Mesendoderm (in vitro differentiated cells): ENCODE data around the gene RBMXL3. TPM values are rescaled to one million over a fixed set of nuclear protein-coding genes. Genes with fewer than 3 reads are reported as not detected.

Experiments used
- DNase-seq: peaks from one replicate; pipeline ENCODE4 v3.0.0; 2013
- H2AK5ac ChIP-seq: 2 replicates; pipeline ENCODE4 v1.6.1; 2013; ENCODE audit warnings: low read length, inconsistent platforms
- H2BK120ac ChIP-seq: 2 replicates; pipeline ENCODE4 v1.6.1; 2013; ENCODE audit warnings: low read depth, mild to moderate bottlenecking, low read length, moderate library complexity, mixed read lengths
- H2BK15ac ChIP-seq: replicated peaks from 2 replicates; pipeline ENCODE4 v1.6.1; 2013; ENCODE audit warnings: low read depth, mild to moderate bottlenecking, moderate library complexity
- H2BK5ac ChIP-seq: 2 replicates; pipeline ENCODE4 v1.6.1; 2013; ENCODE audit warnings: low read length, inconsistent platforms
- H3K18ac ChIP-seq: 2 replicates; pipeline ENCODE4 v1.6.1; 2013; ENCODE audit warnings: mild to moderate bottlenecking, low read length, mixed read lengths
- H3K23ac ChIP-seq: one replicate; pipeline ENCODE4 v1.6.1; 2013; ENCODE audit warnings: low read length
- H3K27ac ChIP-seq: 2 replicates; pipeline ENCODE4 v1.5.1; 2013; ENCODE audit warnings: low read depth, mild to moderate bottlenecking, inconsistent platforms, low read length, moderate library complexity
- H3K27me3 ChIP-seq: 2 replicates; pipeline ENCODE4 v1.6.1; 2013; ENCODE audit warnings: low read length, control low read depth, mild to moderate bottlenecking, inconsistent platforms; ENCODE audit not compliant: insufficient read depth, poor library complexity
- H3K36me3 ChIP-seq: 2 replicates; pipeline ENCODE4 v1.6.1; 2013; ENCODE audit warnings: low read length, inconsistent platforms; ENCODE audit not compliant: control insufficient read depth, insufficient read depth
- H3K4ac ChIP-seq: one replicate; pipeline ENCODE4 v1.6.1; 2013; ENCODE audit warnings: low read depth, mild to moderate bottlenecking, low read length, moderate library complexity
- H3K4me1 ChIP-seq: 2 replicates; pipeline ENCODE4 v1.6.1; 2013; ENCODE audit warnings: low read depth, low read length, inconsistent platforms; ENCODE audit not compliant: control insufficient read depth
- H3K4me2 ChIP-seq: 2 replicates; pipeline ENCODE4 v1.6.1; 2013; ENCODE audit warnings: low read length
- H3K4me3 ChIP-seq: 2 replicates; pipeline ENCODE4 v1.5.1; 2013; ENCODE audit warnings: mild to moderate bottlenecking, low read length
- H3K56ac ChIP-seq: one replicate; pipeline ENCODE4 v1.6.1; 2013; ENCODE audit warnings: low read length
- H3K79me1 ChIP-seq: 2 replicates; pipeline ENCODE4 v1.6.1; 2013; ENCODE audit warnings: low read length, inconsistent platforms
- H3K79me2 ChIP-seq: 2 replicates; pipeline ENCODE4 v1.6.1; 2013; ENCODE audit warnings: mild to moderate bottlenecking, low read length; ENCODE audit not compliant: control insufficient read depth, insufficient read depth
- H3K9ac ChIP-seq: 2 replicates; pipeline ENCODE4 v1.6.1; 2013; ENCODE audit warnings: low read length, inconsistent platforms
- H4K5ac ChIP-seq: one replicate; pipeline ENCODE4 v1.6.1; 2013; ENCODE audit warnings: low read length
- H4K8ac ChIP-seq: one replicate; pipeline ENCODE4 v1.6.1; 2013; ENCODE audit warnings: low read depth, mild to moderate bottlenecking, control low read depth, low read length, moderate library complexity
- WGBS: extraction: QIAGEN DNeasy Blood & Tissue Kit; methylation state at CpG from one replicate; pipeline ENCODE4 v1.1.7; 2013; ENCODE audit warnings: low lambda C conversion rate, missing lambda C conversion rate; ENCODE audit not compliant: insufficient coverage; ENCODE audit errors: extremely low coverage; 5-methylcytosine and 5-hydroxymethylcytosine counted together
- polyA plus RNA-seq, 2 experiments: library from polyadenylated mRNA; stranded (reverse); fragments of 200-250 nt; gene quantifications; one replicate each; pipeline ENCODE4 v1.2.3, GENCODE V29; 2013

Gene RBMXL3
- polyA plus RNA-seq (2013, experiment 1 of 2): not detected
- not detected for polyA plus RNA-seq (2013, experiment 2 of 2)

DNA sequence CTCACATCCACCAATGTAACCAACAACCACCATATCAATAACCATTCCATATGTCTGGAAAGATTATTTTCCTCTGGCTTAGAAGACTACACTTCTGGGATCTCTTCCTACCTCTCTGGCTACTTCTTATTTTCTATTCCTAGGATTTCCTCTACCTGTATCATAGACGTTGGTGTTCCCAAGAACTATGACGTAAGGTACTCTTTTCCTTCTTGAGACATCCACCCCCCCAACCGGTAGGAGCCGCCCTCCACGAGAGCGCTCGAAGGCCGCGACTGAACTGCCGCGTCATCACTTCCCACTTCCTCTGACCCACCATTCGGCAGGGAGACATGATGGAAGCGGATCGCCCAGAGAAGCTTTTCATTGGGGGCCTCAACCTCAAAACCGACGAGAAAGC lies at the start of gene RBMXL3:
RBMXL3 (plus strand) TSS at position 301 of the 400 bp plus-strand sequence; CDS start at position 333, 32 bp downstream.
- Histone ChIP-seq H3K36me3 (no peaks in the 10 kb centered on the region), H2BK120ac (no peak within 1 kb of the TSS), H3K79me1 (no peaks in the 10 kb centered on the region), H4K8ac (no peak within 1 kb of the TSS), H3K56ac (no peak within 1 kb of the TSS), H3K27ac (no peak within 1 kb of the TSS), H2AK5ac (no peak within 1 kb of the TSS), H2BK5ac (no peak within 1 kb of the TSS), H3K9ac (no peak within 1 kb of the TSS), H3K4me3 (no peak within 1 kb of the TSS), H4K5ac (no peak within 1 kb of the TSS), H3K4ac (no peak within 1 kb of the TSS), H2BK15ac (no peak within 1 kb of the TSS), H3K18ac (no peak within 1 kb of the TSS), H3K23ac (no peak within 1 kb of the TSS), H3K4me1 (no peaks in the 10 kb centered on the region), H3K27me3 (no peaks in the 10 kb centered on the region), H3K79me2 (no peaks in the 10 kb centered on the region), H3K4me2 (no peak within 1 kb of the TSS)
- WGBS: no CpG with 5 or more reads among the region's 16 CpGs
- DNase-seq: no peak

GRCh38 chrX:115142057-115142456 lies 47.2 kb upstream of the RBMXL3 start:
- no peak overlapping the region for H3K56ac ChIP-seq
- no peak overlapping the region for H2AK5ac ChIP-seq
- no peak overlapping the region for H3K23ac ChIP-seq
- no peak overlapping the region for H4K8ac ChIP-seq
- no peak overlapping the region for H3K27ac ChIP-seq
- H3K79me2 ChIP-seq: no peaks in the 10 kb centered on the region
- DNase-seq: no peak
- no peak overlapping the region for H4K5ac ChIP-seq
- no peaks in the 10 kb centered on the region for H3K4me1 ChIP-seq
- no peak overlapping the region for H3K4ac ChIP-seq
- H3K4me3 ChIP-seq: no peak overlapping the region
- no peak overlapping the region for H2BK5ac ChIP-seq
- no peaks in the 10 kb centered on the region for H3K27me3 ChIP-seq
- no peak overlapping the region for H3K9ac ChIP-seq
- no peaks in the 10 kb centered on the region for H3K79me1 ChIP-seq
- no peak overlapping the region for H2BK15ac ChIP-seq
- no peak overlapping the region for H3K4me2 ChIP-seq
- no peaks in the 10 kb centered on the region for H3K36me3 ChIP-seq
- H2BK120ac ChIP-seq: no peak overlapping the region
- no peak overlapping the region for H3K18ac ChIP-seq

GRCh38 chrX:115147220-115147619 lies 42.0 kb upstream of the RBMXL3 start:
- no peaks in the 10 kb centered on the region for H3K79me1 ChIP-seq
- no peak overlapping the region for H4K8ac ChIP-seq
- no peaks in the 10 kb centered on the region for H3K36me3 ChIP-seq
- H3K56ac ChIP-seq: no peak overlapping the region
- H2BK120ac ChIP-seq: no peak overlapping the region
- H3K18ac ChIP-seq: no peak overlapping the region
- no peak overlapping the region for H3K4ac ChIP-seq
- no CpG with 5 or more reads among the region's 1 CpG for WGBS
- no peak overlapping the region for H2BK5ac ChIP-seq
- H2BK15ac ChIP-seq: no peak overlapping the region
- H3K4me2 ChIP-seq: no peak overlapping the region
- H3K79me2 ChIP-seq: no peaks in the 10 kb centered on the region
- H3K4me3 ChIP-seq: no peak overlapping the region
- no peak overlapping the region for H2AK5ac ChIP-seq
- H3K27ac ChIP-seq: no peak overlapping the region
- H3K9ac ChIP-seq: no peak overlapping the region
- no peaks in the 10 kb centered on the region for H3K27me3 ChIP-seq
- H4K5ac ChIP-seq: no peak overlapping the region
- no peaks in the 10 kb centered on the region for H3K4me1 ChIP-seq
- no peak overlapping the region for H3K23ac ChIP-seq
- DNase-seq: peak; percentile 4

- H3K56ac ChIP-seq: no peak overlapping the region
- no peak overlapping the region for H4K5ac ChIP-seq
- H3K23ac ChIP-seq: no peak overlapping the region
- H2BK5ac ChIP-seq: no peak overlapping the region
- no peak overlapping the region for H3K9ac ChIP-seq
- no peak overlapping the region for H2BK15ac ChIP-seq
- no peak overlapping the region for H3K27ac ChIP-seq
- H3K18ac ChIP-seq: no peak overlapping the region
- H4K8ac ChIP-seq: no peak overlapping the region
- H3K79me2 ChIP-seq: no peaks in the 10 kb centered on the region
- no CpG with 5 or more reads among the region's 9 CpGs for WGBS
- no peaks in the 10 kb centered on the region for H3K27me3 ChIP-seq
- no peak overlapping the region for H3K4me2 ChIP-seq
- no peaks in the 10 kb centered on the region for H3K79me1 ChIP-seq
- no peaks in the 10 kb centered on the region for H3K36me3 ChIP-seq
- no peak overlapping the region for H3K4ac ChIP-seq
- no peak overlapping the region for H2BK120ac ChIP-seq
- no peak overlapping the region for H2AK5ac ChIP-seq
- DNase-seq: peak; percentile 71
- H3K4me3 ChIP-seq: no peak overlapping the region
- H3K4me1 ChIP-seq: no peaks in the 10 kb centered on the region
Measured at GRCh38 chrX:115173181-115173580, 16.0 kb upstream of the RBMXL3 start.

- Histone ChIP-seq H3K4me3 (no peak overlapping the region), H3K27me3 (no peaks in the 10 kb centered on the region), H3K27ac (no peak overlapping the region), H2AK5ac (no peak overlapping the region), H3K4ac (no peak overlapping the region), H3K18ac (no peak overlapping the region), H3K79me2 (no peaks in the 10 kb centered on the region), H3K56ac (no peak overlapping the region), H3K23ac (no peak overlapping the region), H2BK5ac (no peak overlapping the region), H3K4me2 (no peak overlapping the region), H4K8ac (no peak overlapping the region), H3K79me1 (no peaks in the 10 kb centered on the region), H3K9ac (no peak overlapping the region), H3K36me3 (no peaks in the 10 kb centered on the region), H2BK120ac (no peak overlapping the region), H2BK15ac (no peak overlapping the region), H3K4me1 (no peaks in the 10 kb centered on the region), H4K5ac (no peak overlapping the region)
- WGBS: no CpG with 5 or more reads among the region's 3 CpGs
- DNase-seq: peak; percentile 28
Measured at GRCh38 chrX:115174548-115174947, 14.7 kb upstream of the RBMXL3 start.

GRCh38 chrX:115177932-115178331 lies 11.3 kb upstream of the RBMXL3 start:
- no peak overlapping the region for H3K4ac ChIP-seq
- no peaks in the 10 kb centered on the region for H3K79me1 ChIP-seq
- H3K27me3 ChIP-seq: no peaks in the 10 kb centered on the region
- no peak overlapping the region for H2AK5ac ChIP-seq
- H3K56ac ChIP-seq: no peak overlapping the region
- no peak overlapping the region for H3K27ac ChIP-seq
- no peak overlapping the region for H2BK15ac ChIP-seq
- WGBS: no CpG with 5 or more reads among the region's 4 CpGs
- DNase-seq: peak; percentile 11
- no peak overlapping the region for H3K4me3 ChIP-seq
- no peak overlapping the region for H2BK5ac ChIP-seq
- H3K4me2 ChIP-seq: no peak overlapping the region
- no peak overlapping the region for H4K8ac ChIP-seq
- H3K4me1 ChIP-seq: no peaks in the 10 kb centered on the region
- H3K36me3 ChIP-seq: no peaks in the 10 kb centered on the region
- H3K23ac ChIP-seq: no peak overlapping the region
- no peak overlapping the region for H3K18ac ChIP-seq
- no peak overlapping the region for H4K5ac ChIP-seq
- H3K79me2 ChIP-seq: no peaks in the 10 kb centered on the region
- no peak overlapping the region for H2BK120ac ChIP-seq
- H3K9ac ChIP-seq: no peak overlapping the region
